Body of pancreas (tissue), 4 donors: ENCODE results near the gene RLBP1. TPM values are rescaled to one million over a fixed set of nuclear protein-coding genes. Genes with fewer than 3 reads are reported as not detected.

Experiments used
- ATAC-seq: fragments of 150-250 bp; one replicate; pipeline ENCODE4 v1.9.1; 2016
- DNase-seq, 4 donors: peaks; one replicate each; pipeline ENCODE4 v3.0.0-alpha.2; 2019
- H3K27ac ChIP-seq, 4 donors: fragments of 200-600 bp; sonication (generic); 1 replicate in 3 of 4; 2 replicates in 1 of 4; pipeline versions ENCODE4 v1.5.1 to v1.6.1; 2016 to 2019; ENCODE audit warnings: mild to moderate bottlenecking in 1 of 4, mixed read lengths in 1 of 4, moderate library complexity in 1 of 4
- H3K27me3 ChIP-seq, 2 donors: fragments of 200-600 bp; sonication (generic); one replicate each; pipeline ENCODE4 v1.6.0; 2016; ENCODE audit warnings: mild to moderate bottlenecking in 1 of 2
- H3K36me3 ChIP-seq, 2 donors: fragments of 200-600 bp; sonication (generic); replicated peaks in 1 of 2; 2 replicates each; pipeline ENCODE4 v1.5.1; 2016; ENCODE audit warnings: low read depth in 2 of 2; ENCODE audit not compliant: insufficient read depth in 1 of 2
- H3K4me1 ChIP-seq: fragments of 200-600 bp; sonication (generic); one replicate; pipeline ENCODE4 v1.6.0; 2016
- H3K4me3 ChIP-seq, 2 donors: fragments of 200-600 bp; sonication (generic); 1 replicate in 1 of 2; 2 replicates in 1 of 2; pipeline ENCODE4 v1.5.1; 2016 to 2019
- H3K9me3 ChIP-seq, 3 donors: fragments of 200-600 bp; sonication (generic); 1 replicate in 2 of 3; 2 replicates in 1 of 3; pipeline ENCODE4 v1.5.1; 2016
- CTCF ChIP-seq, 7 experiments: fragments of 450-650 bp in 4 of 7; fragments of 200-600 bp in 3 of 7; sonication (generic) in 3 of 7; IDR thresholded peaks; one replicate each; pipeline ENCODE4 v1.5.1; 2016 to 2019; ENCODE audit warnings: antibody characterized with exemption in 7 of 7
- POLR2A ChIP-seq, 3 donors: fragments of 450-650 bp; IDR thresholded peaks; one replicate each; pipeline ENCODE4 v1.6.1; 2016; ENCODE audit warnings: antibody characterized with exemption in 3 of 3, mild to moderate bottlenecking in 2 of 3
- WGBS, 2 donors: methylation state at CpG; one replicate each; pipeline ENCODE4 v1.1.5; 2017; 5-methylcytosine and 5-hydroxymethylcytosine counted together
- intact Hi-C: fragments of 100-400 bp; cut with DNase I; formaldehyde crosslinking; loops from one replicate; pipeline ENCODE4 v1.15.1; 2023
- total RNA-seq, 2 donors: library from RNA; depleted of rRNA; stranded (reverse); fragments of >200 nt; gene quantifications; one replicate each; pipeline ENCODE4 v1.1.0, GENCODE V29; 2016

Gene RLBP1
- total RNA-seq, 2 donors from 2014 or later = not detected

GRCh38 chr15:89217686-89218376, 3.5 kb downstream of the RLBP1 start:
- no peaks in the 10 kb centered on the region for H3K27me3 ChIP-seq
- ATAC-seq = no peak
- 73 to 80% methylated on average over 6 of the region's 6 CpGs for WGBS, 2 donors
- H3K27ac ChIP-seq = no peak overlapping the region
- no peak for DNase-seq
- no peak overlapping the region for H3K4me3 ChIP-seq
- H3K9me3 ChIP-seq = no peaks in the 10 kb centered on the region
- no peak for TF ChIP-seq POLR2A (IDR thresholded peaks at IDR 0.05)
- no peak for TF ChIP-seq CTCF (IDR thresholded peaks at IDR 0.05)
- no peaks in the 10 kb centered on the region for H3K36me3 ChIP-seq
- intact Hi-C loops = no loop called here
- no peaks in the 10 kb centered on the region for H3K4me1 ChIP-seq

- no peak overlapping the region for H3K4me3 ChIP-seq
- intact Hi-C loops = no loop called here
- no peak for TF ChIP-seq CTCF (IDR thresholded peaks at IDR 0.05)
- TF ChIP-seq POLR2A (IDR thresholded peaks at IDR 0.05) = no peak
- H3K27me3 ChIP-seq = no peaks in the 10 kb centered on the region
- no peaks in the 10 kb centered on the region for H3K4me1 ChIP-seq
- no peak for ATAC-seq
- no peaks in the 10 kb centered on the region for H3K9me3 ChIP-seq
- no peak overlapping the region for H3K27ac ChIP-seq
- no peak for DNase-seq
- no peaks in the 10 kb centered on the region for H3K36me3 ChIP-seq
- WGBS, 2 donors = 91% methylated on average over 19 to 20 of the region's 20 CpGs
Observed at GRCh38 chr15:89217031-89217430, 4.3 kb downstream of the RLBP1 start.

- no peaks in the 10 kb centered on the region for H3K36me3 ChIP-seq
- H3K4me3 ChIP-seq = no peak overlapping the region
- TF ChIP-seq POLR2A (IDR thresholded peaks at IDR 0.05) (no peak), CTCF (IDR thresholded peaks at IDR 0.05) (no peak)
- no peak for DNase-seq
- no peak overlapping the region for H3K27ac ChIP-seq
- H3K27me3 ChIP-seq = no peaks in the 10 kb centered on the region
- no peaks in the 10 kb centered on the region for H3K4me1 ChIP-seq
- no peaks in the 10 kb centered on the region for H3K9me3 ChIP-seq
- no peak for ATAC-seq
- 69 to 72% methylated on average over 2 of the region's 2 CpGs for WGBS, 2 donors
- intact Hi-C loops = no loop called here
Observed at GRCh38 chr15:89215627-89216026, 5.8 kb downstream of the RLBP1 start.

GRCh38 chr15:89211678-89212170, 9.7 kb downstream of the RLBP1 start:
- 77% methylated on average over 5 of the region's 5 CpGs for WGBS, 2 donors
- intact Hi-C loops = no loop called here

More at GRCh38 chr15:89211678-89212170, 9.7 kb downstream of the RLBP1 start:
- no peaks in the 10 kb centered on the region for H3K9me3 ChIP-seq
- no peaks in the 10 kb centered on the region for H3K36me3 ChIP-seq
- no peak overlapping the region for H3K27ac ChIP-seq
- ATAC-seq = no peak
- H3K4me3 ChIP-seq = no peak overlapping the region
- peaks cover 9% of the 10 kb centered on the region for H3K4me1 ChIP-seq
- DNase-seq = no peak
- H3K27me3 ChIP-seq = no peaks in the 10 kb centered on the region
- TF ChIP-seq POLR2A (IDR thresholded peaks at IDR 0.05) = no peak
- TF ChIP-seq CTCF (IDR thresholded peaks at IDR 0.05) = no peak
